B cell (primary cell): ENCODE data around the gene ENOX1. TPM values are rescaled to one million over a fixed set of nuclear protein-coding genes. Genes with fewer than 3 reads are reported as not detected.

Experiments used
- ATAC-seq: fragments of 200-7000 bp; cut with Tn5 transposase; one replicate; pipeline ENCODE4 v1.10.0; 2021; ENCODE audit warnings: low read depth, mild to moderate bottlenecking, moderate number of reproducible peaks, moderate library complexity
- CTCF ChIA-PET: fragments of 350-600 bp; sonication (Branson Sonifier 250); formaldehyde crosslinking; loops from one replicate; lab custom pipeline; 2021; ENCODE audit warnings: antibody characterized with exemption, inconsistent platforms; lab: Charles Lee
- POLR2A ChIA-PET: fragments of 350-600 bp; sonication (Branson Sonifier 250); formaldehyde crosslinking; loops from one replicate; lab custom pipeline; 2021; ENCODE audit warnings: antibody characterized with exemption; lab: Charles Lee
- DNase-seq: peaks from one replicate; pipeline ENCODE4 v3.0.0; 2013
- H2AFZ ChIP-seq: 2 replicates; pipeline ENCODE4 v1.6.1; 2012; ENCODE audit warnings: mild to moderate bottlenecking, low read depth, low read length; ENCODE audit not compliant: insufficient read depth, poor library complexity, severe bottlenecking
- H3K27ac ChIP-seq, 2 donors: 1 replicate in 1 of 2; 2 replicates in 1 of 2; pipeline ENCODE4 v1.5.1; 2012 to 2013; ENCODE audit warnings: low read length in 2 of 2, mild to moderate bottlenecking in 2 of 2, moderate library complexity in 1 of 2
- H3K27me3 ChIP-seq, 4 experiments: fragments of 200-600 bp in 1 of 4; sonication (generic) in 1 of 4; replicated peaks in 1 of 4; 1 replicate in 2 of 4; 2 replicates in 2 of 4; pipeline versions ENCODE4 v1.6.1 to v1.7.0; 2013 to 2016; ENCODE audit warnings: low read length in 3 of 4, mild to moderate bottlenecking in 2 of 4, mixed read lengths in 1 of 4, moderate library complexity in 1 of 4; ENCODE audit not compliant: insufficient read depth in 4 of 4, control insufficient read depth in 3 of 4; ENCODE audit errors: control extremely low read depth in 1 of 4
- H3K36me3 ChIP-seq, 2 experiments: replicated peaks in 1 of 2; 1 replicate in 1 of 2; 2 replicates in 1 of 2; pipeline versions ENCODE4 v1.6.1 to v1.7.1; 2013; ENCODE audit warnings: low read length in 1 of 2; ENCODE audit not compliant: insufficient read depth in 2 of 2, control insufficient read depth in 1 of 2; ENCODE audit errors: control extremely low read depth in 1 of 2, extremely low read depth in 1 of 2
- H3K4me1 ChIP-seq, 2 donors: fragments of 200-600 bp in 1 of 2; sonication (generic) in 1 of 2; 1 replicate in 1 of 2; 2 replicates in 1 of 2; pipeline versions ENCODE4 v1.5.1 to v1.6.1; 2013 to 2017; ENCODE audit warnings: low read length in 2 of 2; ENCODE audit not compliant: control insufficient read depth in 2 of 2, insufficient read depth in 2 of 2
- H3K4me2 ChIP-seq: replicated peaks from 2 replicates; pipeline ENCODE3; 2012; ENCODE audit warnings: mild to moderate bottlenecking, low read depth, low read length; ENCODE audit not compliant: poor library complexity, severe bottlenecking
- H3K4me3 ChIP-seq, 5 experiments: fragments of 200-600 bp in 1 of 5; sonication (generic) in 1 of 5; 1 replicate in 3 of 5; 2 replicates in 2 of 5; pipeline versions ENCODE4 v1.5.1 to v1.7.0; 2011 to 2016; ENCODE audit warnings: low read length in 4 of 5, mild to moderate bottlenecking in 4 of 5, low read depth in 2 of 5, control low read depth in 1 of 5, moderate library complexity in 1 of 5; ENCODE audit not compliant: insufficient read depth in 1 of 5; ENCODE audit errors: control extremely low read depth in 1 of 5, extremely low read depth in 1 of 5
- H3K79me2 ChIP-seq: fragments of 200-600 bp; sonication (generic); one replicate; pipeline ENCODE4 v1.6.0; 2016; ENCODE audit warnings: low read length; ENCODE audit not compliant: control insufficient read depth, insufficient read depth
- H3K9ac ChIP-seq: fragments of 200-600 bp; sonication (generic); 2 replicates; pipeline ENCODE4 v1.6.1; 2017; ENCODE audit warnings: mild to moderate bottlenecking, low read length, moderate library complexity
- H3K9me3 ChIP-seq, 3 donors: one replicate each; pipeline versions ENCODE4 v1.6.1 to v1.7.1; 2013; ENCODE audit warnings: low read length in 2 of 3; ENCODE audit not compliant: control insufficient read depth in 2 of 3, insufficient read depth in 1 of 3; ENCODE audit errors: control extremely low read depth in 1 of 3
- H4K20me1 ChIP-seq: 2 replicates; pipeline ENCODE4 v1.6.0; 2012; ENCODE audit warnings: mild to moderate bottlenecking, low read length; ENCODE audit not compliant: insufficient read depth, control insufficient read depth, poor library complexity, severe bottlenecking
- H3K27ac Mint-ChIP-seq: one replicate; pipeline ENCODE4 v1.8.0; 2021; ENCODE audit warnings: mixed read lengths
- H3K27me3 Mint-ChIP-seq: one replicate; pipeline ENCODE4 v1.8.0; 2021; ENCODE audit warnings: mixed read lengths
- H3K4me1 Mint-ChIP-seq: one replicate; pipeline ENCODE4 v1.8.0; 2021; ENCODE audit warnings: mixed read lengths
- H3K4me3 Mint-ChIP-seq: one replicate; pipeline ENCODE4 v1.8.0; 2021; ENCODE audit warnings: mixed read lengths
- H3K9me3 Mint-ChIP-seq: one replicate; pipeline ENCODE4 v1.8.0; 2022; ENCODE audit warnings: mixed read lengths; ENCODE audit not compliant: insufficient read depth
- CTCF ChIP-seq: fragments of 200-600 bp; IDR thresholded peaks from one replicate; pipeline ENCODE4 v1.8.0; 2022; ENCODE audit warnings: antibody characterized with exemption, mild to moderate bottlenecking
- EZH2 ChIP-seq: IDR thresholded peaks from 2 replicates; pipeline ENCODE4 v1.6.1; 2012; ENCODE audit warnings: borderline replicate concordance, low read depth, mild to moderate bottlenecking, moderate library complexity, low read length; ENCODE audit not compliant: insufficient read depth, poor library complexity, severe bottlenecking
- WGBS: methylation state at CpG from one replicate; pipeline ENCODE4 v1.1.5; 2013; ENCODE audit warnings: missing lambda C conversion rate; ENCODE audit not compliant: insufficient coverage; 5-methylcytosine and 5-hydroxymethylcytosine counted together
- intact Hi-C: fragments of 100-400 bp; cut with micrococcal nuclease; formaldehyde crosslinking; loops from one replicate; pipeline ENCODE4 v1.10.0; 2022
- polyA plus RNA-seq: library from polyadenylated mRNA; depleted of rRNA; stranded (reverse); fragments of >200 nt; gene quantifications from 2 replicates; pipeline ENCODE4 v1.2.3, GENCODE V29; 2012
- total RNA-seq, 2 donors: library from RNA; stranded (reverse); fragments of 120-200 nt in 1 of 2; gene quantifications; 1 replicate in 1 of 2; 2 replicates in 1 of 2; pipeline versions ENCODE4 v1.2.3 to v1.2.4, GENCODE V29; 2013 to 2022

ENOX1 gene
- total and polyA plus RNA-seq, 2 donors (not counting 1 experiment from before 2014, with no cell fraction given), result not detected

GRCh38 chr13:43448605-43449336, 338.0 kb downstream of the ENOX1 start:
- no peaks in the 10 kb centered on the region for H3K4me1 ChIP-seq
- no peak overlapping the region for H3K4me2 ChIP-seq
- no peaks in the 10 kb centered on the region for H3K9me3 ChIP-seq
- no peak for DNase-seq
- Mint-ChIP-seq H3K27me3 (peaks cover 15% of the 10 kb centered on the region), H3K4me3 (no peak overlapping the region), H3K27ac (no peak overlapping the region), H3K4me1 (no peaks in the 10 kb centered on the region), H3K9me3 (no peaks in the 10 kb centered on the region)
- no peak for ATAC-seq
- H4K20me1 ChIP-seq, result no peaks in the 10 kb centered on the region
- H2AFZ ChIP-seq, result no peak overlapping the region
- H3K9ac ChIP-seq, result no peak overlapping the region
- TF ChIP-seq CTCF (no peak), EZH2 (no peak)
- intact Hi-C loops, result no loop called here
- POLR2A ChIA-PET, result no interaction called here
- H3K79me2 ChIP-seq, result no peaks in the 10 kb centered on the region
- H3K4me3 ChIP-seq, result no peak overlapping the region
- no peak overlapping the region for H3K27ac ChIP-seq
- no peaks in the 10 kb centered on the region for H3K27me3 ChIP-seq
- 97% methylated on average over 7 of the region's 10 CpGs for WGBS
- CTCF ChIA-PET, result no interaction called here
- H3K36me3 ChIP-seq, result no peaks in the 10 kb centered on the region

GRCh38 chr13:43446126-43446525, 340.6 kb downstream of the ENOX1 start:
- POLR2A ChIA-PET, result no interaction called here
- DNase-seq (no peak), ATAC-seq (no peak)
- no CpG with 5 or more reads among the region's 1 CpG for WGBS
- H3K79me2 ChIP-seq, result no peaks in the 10 kb centered on the region
- Mint-ChIP-seq H3K4me3 (no peak overlapping the region), H3K4me1 (no peaks in the 10 kb centered on the region), H3K27me3 (peaks cover 15% of the 10 kb centered on the region), H3K9me3 (no peaks in the 10 kb centered on the region), H3K27ac (no peak overlapping the region)
- no peaks in the 10 kb centered on the region for H3K9me3 ChIP-seq
- no peak overlapping the region for H3K4me3 ChIP-seq
- no peak overlapping the region for H2AFZ ChIP-seq
- no peak overlapping the region for H3K27ac ChIP-seq
- H3K4me2 ChIP-seq, result no peak overlapping the region
- TF ChIP-seq CTCF (no peak), EZH2 (no peak)
- H3K9ac ChIP-seq, result no peak overlapping the region
- H3K4me1 ChIP-seq, result no peaks in the 10 kb centered on the region
- no peaks in the 10 kb centered on the region for H3K36me3 ChIP-seq
- H3K27me3 ChIP-seq, result no peaks in the 10 kb centered on the region
- intact Hi-C loops, result no loop called here
- no peaks in the 10 kb centered on the region for H4K20me1 ChIP-seq
- CTCF ChIA-PET, result no interaction called here
